Kidney (tissue), 14 donors: ENCODE data around the gene ZNF487. TPM values are rescaled to one million over a fixed set of nuclear protein-coding genes. Genes with fewer than 3 reads are reported as not detected.
A peak's percentile ranks its signal among the peaks of the same experiment; 100 is the strongest.
"Not testable (repeated sequence)": the region's sequence is repeated elsewhere in the genome, so short reads cannot be mapped to it uniquely, and the experiment has no call there.

ENCODE experiments used
- DNase-seq, 5 donors: peaks; one replicate each; pipeline ENCODE4 v3.0.0-alpha.2; 2013 to 2020
- FAIRE-seq: peaks from 2 replicates; lab custom pipeline; 2012; peaks lifted over from hg19 to GRCh38; lab: Jason Lieb, UNC
- H3K27ac ChIP-seq, 2 donors: one replicate each; pipeline ENCODE4 v1.7.0; 2013; ENCODE audit warnings: low read depth in 2 of 2, low read length in 2 of 2, inconsistent platforms in 1 of 2
- H3K27me3 ChIP-seq: one replicate; pipeline ENCODE4 v1.7.1; 2013; ENCODE audit warnings: low read length, inconsistent platforms; ENCODE audit not compliant: control insufficient read depth, insufficient read depth
- H3K36me3 ChIP-seq, 3 donors: one replicate each; pipeline versions ENCODE4 v1.7.0 to v1.7.1; 2013; ENCODE audit warnings: low read length in 3 of 3, control low read depth in 1 of 3, inconsistent platforms in 1 of 3; ENCODE audit not compliant: insufficient read depth in 3 of 3, control insufficient read depth in 2 of 3
- H3K4me1 ChIP-seq, 3 donors: one replicate each; pipeline versions ENCODE4 v1.7.0 to v1.7.1; 2013; ENCODE audit warnings: low read length in 3 of 3, inconsistent platforms in 1 of 3, low read depth in 1 of 3; ENCODE audit not compliant: control insufficient read depth in 2 of 3, insufficient read depth in 2 of 3
- H3K4me3 ChIP-seq, 3 donors: one replicate each; pipeline versions ENCODE4 v1.7.0 to v1.8.1; 2013; ENCODE audit warnings: low read length in 3 of 3, control low read depth in 1 of 3, inconsistent platforms in 1 of 3
- H3K9ac ChIP-seq, 3 donors: one replicate each; pipeline versions ENCODE4 v1.7.0 to v1.7.1; 2013; ENCODE audit warnings: low read length in 3 of 3, control low read depth in 1 of 3, inconsistent platforms in 1 of 3
- H3K9me3 ChIP-seq, 3 donors: one replicate each; pipeline versions ENCODE4 v1.7.0 to v1.7.1; 2013; ENCODE audit warnings: low read length in 3 of 3, control low read depth in 1 of 3, inconsistent platforms in 1 of 3; ENCODE audit not compliant: control insufficient read depth in 2 of 3, insufficient read depth in 1 of 3
- intact Hi-C: fragments of 100-400 bp; cut with DNase I; formaldehyde crosslinking; loops from one replicate; pipeline ENCODE4 v1.11.1; 2022
- polyA plus RNA-seq: library from polyadenylated mRNA; stranded (reverse); fragments of 350-450 nt; fragmentation: Illumina TruSeq; extraction: RNeasy Lipid Tissue Mini Kit (QIAGEN cat#74804); gene quantifications from one replicate; pipeline ENCODE4 v1.2.3, GENCODE V29; 2014; ENCODE audit warnings: low read depth, low replicate concordance; ENCODE audit not compliant: insufficient read depth
- total RNA-seq: library from RNA; stranded (reverse); fragmentation: NEBNext Ultra II Directional; extraction: Animal tissue kit (Norgen Biotek cat#: 25700); gene quantifications from one replicate; pipeline ENCODE4 v1.2.1, GENCODE V29; 2021
- TF ChIP-seq, protein P1 (sequence below): IDR thresholded peaks from 3 replicates; pipeline ENCODE4 v1.5.1; 2012; ENCODE audit warnings: mild to moderate bottlenecking, moderate library complexity, borderline replicate concordance; ENCODE audit not compliant: insufficient read depth; ENCODE audit errors: extremely low read depth
- donor health status: control.
- donor health status: control.
- donor health status: control.
- donor health status: control.
- donor health status: control.
- donor health status: DM: yes; HTN: yes; CAD: no.
- donor health status: Normal renal cell carcinoma (clear cell type).

The ZNF487 gene
- total and polyA plus RNA-seq, 2 donors from 2014 or later, result 7.1 to 9.7 TPM

GRCh38 chr10:43424416-43424815 lies 12.5 kb upstream of the ZNF487 start:
- H3K27me3 ChIP-seq, result no peaks in the 10 kb centered on the region
- H3K9me3 ChIP-seq, result no peaks in the 10 kb centered on the region
- H3K9ac ChIP-seq, result no peak overlapping the region
- no peak overlapping the region for H3K4me3 ChIP-seq
- DNase-seq, result no peak
- no peak for FAIRE-seq
- H3K36me3 ChIP-seq, result no peaks in the 10 kb centered on the region
- TF ChIP-seq, protein P1, sequence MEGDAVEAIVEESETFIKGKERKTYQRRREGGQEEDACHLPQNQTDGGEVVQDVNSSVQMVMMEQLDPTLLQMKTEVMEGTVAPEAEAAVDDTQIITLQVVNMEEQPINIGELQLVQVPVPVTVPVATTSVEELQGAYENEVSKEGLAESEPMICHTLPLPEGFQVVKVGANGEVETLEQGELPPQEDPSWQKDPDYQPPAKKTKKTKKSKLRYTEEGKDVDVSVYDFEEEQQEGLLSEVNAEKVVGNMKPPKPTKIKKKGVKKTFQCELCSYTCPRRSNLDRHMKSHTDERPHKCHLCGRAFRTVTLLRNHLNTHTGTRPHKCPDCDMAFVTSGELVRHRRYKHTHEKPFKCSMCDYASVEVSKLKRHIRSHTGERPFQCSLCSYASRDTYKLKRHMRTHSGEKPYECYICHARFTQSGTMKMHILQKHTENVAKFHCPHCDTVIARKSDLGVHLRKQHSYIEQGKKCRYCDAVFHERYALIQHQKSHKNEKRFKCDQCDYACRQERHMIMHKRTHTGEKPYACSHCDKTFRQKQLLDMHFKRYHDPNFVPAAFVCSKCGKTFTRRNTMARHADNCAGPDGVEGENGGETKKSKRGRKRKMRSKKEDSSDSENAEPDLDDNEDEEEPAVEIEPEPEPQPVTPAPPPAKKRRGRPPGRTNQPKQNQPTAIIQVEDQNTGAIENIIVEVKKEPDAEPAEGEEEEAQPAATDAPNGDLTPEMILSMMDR, result no peak
- peaks cover 0 to 3% (median 0%) of the 10 kb centered on the region in 3 donors for H3K4me1 ChIP-seq
- intact Hi-C loops, result no loop called here
- H3K27ac ChIP-seq, result no peak overlapping the region

GRCh38 chr10:43426476-43426875 lies 10.4 kb upstream of the ZNF487 start:
- H3K4me3 ChIP-seq, intact Hi-C loops, H3K9ac ChIP-seq, H3K27me3 ChIP-seq, H3K9me3 ChIP-seq, DNase-seq, H3K27ac ChIP-seq, H3K4me1 ChIP-seq, H3K36me3 ChIP-seq, FAIRE-seq: not testable (repeated sequence)

GRCh38 chr10:43427166-43427825 lies 9.6 kb upstream of the ZNF487 start:
- FAIRE-seq, result no peak
- Histone ChIP-seq H3K36me3 (no peaks in the 10 kb centered on the region), H3K4me3 (no peak overlapping the region), H3K27me3 (no peaks in the 10 kb centered on the region), H3K9me3 (no peaks in the 10 kb centered on the region), H3K9ac (no peak overlapping the region), H3K27ac (no peak overlapping the region), H3K4me1 (no peaks in the 10 kb centered on the region)
- TF ChIP-seq, protein P1, result no peak
- DNase-seq, result no peak
- intact Hi-C loops, result no loop called here

- Histone ChIP-seq H3K4me3 (no peak overlapping the region), H3K4me1 (no peaks in the 10 kb centered on the region), H3K9ac (no peak overlapping the region), H3K36me3 (no peaks in the 10 kb centered on the region), H3K9me3 (no peaks in the 10 kb centered on the region), H3K27me3 (no peaks in the 10 kb centered on the region), H3K27ac (no peak overlapping the region)
- TF ChIP-seq, protein P1, result no peak
- FAIRE-seq (no peak), DNase-seq (peak in 1 of 5 donors; percentile 30)
- intact Hi-C loops, result no loop called here
Observed at GRCh38 chr10:43430926-43431663, 5.8 kb upstream of the ZNF487 start.
